ENCODE data around the gene RHOH.

DNA sequence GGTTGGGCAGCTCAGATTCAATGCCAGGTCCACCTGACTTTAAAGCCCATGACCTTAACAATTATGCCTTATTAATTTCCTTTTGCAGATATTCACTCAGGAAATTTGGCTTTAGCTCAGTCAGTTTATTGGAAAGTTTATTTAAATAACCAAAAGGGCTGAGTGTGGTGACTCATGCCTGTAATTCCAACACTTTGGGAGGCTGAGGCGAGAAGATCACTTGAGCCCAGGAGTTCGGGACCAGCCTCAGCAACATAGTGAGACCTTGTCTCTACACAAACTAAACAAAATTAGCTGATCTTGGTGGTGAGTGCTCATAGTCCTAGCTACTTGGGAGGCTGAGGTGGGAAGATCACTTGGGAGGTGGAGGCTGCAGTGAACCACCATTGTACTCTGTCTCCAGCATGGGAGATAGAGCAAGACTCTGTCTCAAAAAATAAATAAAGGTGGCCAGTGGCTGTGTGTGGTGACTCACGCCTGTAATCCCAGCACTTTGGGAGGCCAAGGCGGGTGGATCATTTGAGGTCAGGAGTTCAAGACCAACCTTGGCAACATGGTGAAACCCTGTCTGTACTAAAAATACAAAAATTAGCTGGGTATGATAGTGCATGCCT lies 43.3 kb downstream of the RHOH start:
- TF ChIP-seq, protein P1, sequence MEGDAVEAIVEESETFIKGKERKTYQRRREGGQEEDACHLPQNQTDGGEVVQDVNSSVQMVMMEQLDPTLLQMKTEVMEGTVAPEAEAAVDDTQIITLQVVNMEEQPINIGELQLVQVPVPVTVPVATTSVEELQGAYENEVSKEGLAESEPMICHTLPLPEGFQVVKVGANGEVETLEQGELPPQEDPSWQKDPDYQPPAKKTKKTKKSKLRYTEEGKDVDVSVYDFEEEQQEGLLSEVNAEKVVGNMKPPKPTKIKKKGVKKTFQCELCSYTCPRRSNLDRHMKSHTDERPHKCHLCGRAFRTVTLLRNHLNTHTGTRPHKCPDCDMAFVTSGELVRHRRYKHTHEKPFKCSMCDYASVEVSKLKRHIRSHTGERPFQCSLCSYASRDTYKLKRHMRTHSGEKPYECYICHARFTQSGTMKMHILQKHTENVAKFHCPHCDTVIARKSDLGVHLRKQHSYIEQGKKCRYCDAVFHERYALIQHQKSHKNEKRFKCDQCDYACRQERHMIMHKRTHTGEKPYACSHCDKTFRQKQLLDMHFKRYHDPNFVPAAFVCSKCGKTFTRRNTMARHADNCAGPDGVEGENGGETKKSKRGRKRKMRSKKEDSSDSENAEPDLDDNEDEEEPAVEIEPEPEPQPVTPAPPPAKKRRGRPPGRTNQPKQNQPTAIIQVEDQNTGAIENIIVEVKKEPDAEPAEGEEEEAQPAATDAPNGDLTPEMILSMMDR (IDR thresholded peaks at IDR 0.05) = no peak
- no peak for TF ChIP-seq SMC3 (IDR thresholded peaks at IDR 0.05)
- no peak for TF ChIP-seq SREBF2 (IDR thresholded peaks at IDR 0.05)

All from A549 (cell line).